Endothelial cell of umbilical vein (primary cell): ENCODE results near the gene HHATL. TPM values are rescaled to one million over a fixed set of nuclear protein-coding genes. Genes with fewer than 3 reads are reported as not detected.

ENCODE experiments used
- BruUV-seq: library from RNA; stranded (reverse); fragments of 400-500 nt; replicated peaks from 2 replicates; lab custom pipeline; 2021; lab: Mats Ljungman, UMichigan
- CTCF ChIA-PET: fragments of 300-600, 350-600 bp; sonication (Branson Sonifier 250); formaldehyde crosslinking; loops from one replicate; lab custom pipeline; 2021; ENCODE audit warnings: antibody characterized with exemption, inconsistent platforms; lab: Charles Lee
- POLR2A ChIA-PET: fragments of 300-600, 350-600 bp; sonication (Branson Sonifier 250); formaldehyde crosslinking; loops from one replicate; lab custom pipeline; 2021; ENCODE audit warnings: antibody characterized with exemption, inconsistent platforms; lab: Charles Lee
- DNase-seq: peaks from one replicate; pipeline ENCODE4 v3.0.0-alpha.2; 2011; ENCODE audit warnings: low read depth, low spot score
- FAIRE-seq: peaks from 2 replicates; lab custom pipeline; 2011; peaks lifted over from hg19 to GRCh38; lab: Jason Lieb, UNC
- H2AFZ ChIP-seq: 2 replicates; pipeline ENCODE4 v1.6.0; 2012; ENCODE audit warnings: low read depth, low read length, control low read depth, inconsistent platforms
- H3K27ac ChIP-seq: 2 replicates; pipeline ENCODE4 v1.5.1; 2011; ENCODE audit warnings: low read depth, mild to moderate bottlenecking, control low read depth, low read length, moderate library complexity; ENCODE audit not compliant: insufficient read depth
- H3K27me3 ChIP-seq, 2 experiments: 2 replicates each; pipeline versions ENCODE4 v1.6.0 to v1.6.1; 2011; ENCODE audit warnings: low read length in 2 of 2, mixed read lengths in 1 of 2; ENCODE audit not compliant: control insufficient read depth in 2 of 2, insufficient read depth in 2 of 2
- H3K36me3 ChIP-seq, 2 experiments: 2 replicates in 1 of 2; 3 replicates in 1 of 2; pipeline ENCODE4 v1.5.1; 2011; ENCODE audit warnings: low read length in 2 of 2, mild to moderate bottlenecking in 1 of 2, moderate library complexity in 1 of 2; ENCODE audit not compliant: control insufficient read depth in 2 of 2, insufficient read depth in 2 of 2; ENCODE audit errors: extremely low read depth in 1 of 2
- H3K4me1 ChIP-seq: 3 replicates; pipeline ENCODE4 v1.5.1; 2011; ENCODE audit warnings: mild to moderate bottlenecking, low read length; ENCODE audit not compliant: control insufficient read depth, insufficient read depth; ENCODE audit errors: extremely low read depth
- H3K4me2 ChIP-seq: 2 replicates; pipeline ENCODE4 v1.6.1; 2011; ENCODE audit warnings: low read length, control low read depth, mixed read lengths; ENCODE audit not compliant: insufficient read depth
- H3K4me3 ChIP-seq, 3 experiments: fragments of 200-600 bp in 1 of 3; sonication (generic), shearing (Covaris generic) in 1 of 3; replicated peaks in 1 of 3; 2 replicates each; pipeline ENCODE4 v1.5.1; 2011 to 2016; ENCODE audit warnings: control low read depth in 3 of 3, low read length in 3 of 3, mild to moderate bottlenecking in 2 of 3, inconsistent platforms in 1 of 3, low read depth in 1 of 3, moderate library complexity in 1 of 3; ENCODE audit not compliant: insufficient read depth in 1 of 3
- H3K79me2 ChIP-seq: 2 replicates; pipeline ENCODE4 v1.6.0; 2012; ENCODE audit warnings: low read length, inconsistent platforms; ENCODE audit not compliant: control insufficient read depth, insufficient read depth
- H3K9ac ChIP-seq: replicated peaks from 2 replicates; pipeline ENCODE3; 2011; ENCODE audit warnings: low read length, control low read depth; ENCODE audit not compliant: insufficient read depth; ENCODE audit errors: extremely low read depth
- H3K9me1 ChIP-seq: replicated peaks from 3 replicates; pipeline ENCODE4 v1.6.0; 2011; ENCODE audit warnings: mild to moderate bottlenecking, low read length; ENCODE audit not compliant: control insufficient read depth, insufficient read depth; ENCODE audit errors: extremely low read depth
- H3K9me3 ChIP-seq: replicated peaks from 2 replicates; pipeline ENCODE4 v1.5.1; 2012; ENCODE audit warnings: low read length, inconsistent platforms; ENCODE audit not compliant: control insufficient read depth, insufficient read depth
- H4K20me1 ChIP-seq: replicated peaks from 2 replicates; pipeline ENCODE3; 2011; ENCODE audit warnings: mild to moderate bottlenecking, low read length; ENCODE audit not compliant: control insufficient read depth, insufficient read depth; ENCODE audit errors: extremely low read depth
- EZH2 ChIP-seq: IDR thresholded peaks from 2 replicates; pipeline ENCODE4 v1.6.1; 2012; ENCODE audit warnings: borderline replicate concordance, low read depth, mild to moderate bottlenecking, moderate library complexity, low read length, inconsistent platforms; ENCODE audit not compliant: severe bottlenecking
- FOS ChIP-seq: IDR thresholded peaks from 2 replicates; pipeline ENCODE4 v1.6.1; 2011; ENCODE audit warnings: mild to moderate bottlenecking, low read length, moderate library complexity, borderline replicate concordance; ENCODE audit not compliant: insufficient read depth
- GATA2 ChIP-seq: IDR thresholded peaks from 2 replicates; pipeline ENCODE4 v1.7.0; 2011; ENCODE audit warnings: low read depth, mild to moderate bottlenecking, moderate library complexity, mixed read lengths, low read length; ENCODE audit not compliant: insufficient read length, insufficient read depth
- JUN ChIP-seq: IDR thresholded peaks from 2 replicates; pipeline ENCODE4 v1.6.1; 2011; ENCODE audit warnings: borderline replicate concordance, low read depth; ENCODE audit not compliant: insufficient read length, insufficient read depth
- MYC ChIP-seq: IDR thresholded peaks from one replicate; pipeline ENCODE4 v1.6.1; 2011; ENCODE audit warnings: mild to moderate bottlenecking, low read depth, low read length
- POLR2A ChIP-seq: IDR thresholded peaks from 2 replicates; pipeline ENCODE4 v1.6.1; 2012; ENCODE audit warnings: low read depth, mild to moderate bottlenecking, control low read depth, low read length
- POLR2AphosphoS5 ChIP-seq: IDR thresholded peaks from 2 replicates; pipeline ENCODE4 v1.6.1; 2012; ENCODE audit warnings: low read depth, mild to moderate bottlenecking, control low read depth, low read length, moderate library complexity; ENCODE audit not compliant: insufficient read depth
- dilution Hi-C: fragments of 300-500 bp; cut with MboI; formaldehyde crosslinking; loops from one replicate; pipeline ENCODE4 v1.15.0; 2019; ENCODE audit warnings: low sequenced_read_pairs; ENCODE audit not compliant: extremely low pct_ligation_motif_present
- intact Hi-C: fragments of 100-400 bp; cut with micrococcal nuclease; formaldehyde crosslinking; loops from one replicate; pipeline ENCODE4 v1.10.0; 2022
- polyA plus RNA-seq, 4 experiments: library from polyadenylated mRNA; depleted of rRNA in 3 of 4; stranded (reverse) in 3 of 4; unstranded in 1 of 4; fragments of >200 nt; gene quantifications; 2 replicates each; pipeline versions ENCODE4 v1.2.1 to v1.2.3, GENCODE V29; 2011 to 2012; ENCODE audit warnings: missing spikeins in 1 of 4
- total RNA-seq: library from RNA; stranded (reverse); gene quantifications from 2 replicates; pipeline ENCODE4 v1.2.3, GENCODE V29; 2021
- TF ChIP-seq, protein P1 (sequence below): IDR thresholded peaks from 2 replicates; pipeline ENCODE4 v1.6.1; 2011; ENCODE audit not compliant: insufficient read depth, insufficient read length
- TF ChIP-seq, protein P2 (sequence below), 2 donors: IDR thresholded peaks; 1 replicate in 1 of 2; 2 replicates in 1 of 2; pipeline ENCODE4 v1.5.1; 2011; ENCODE audit warnings: low read length in 2 of 2, mild to moderate bottlenecking in 2 of 2, moderate library complexity in 2 of 2, control low read depth in 1 of 2, inconsistent platforms in 1 of 2, low read depth in 1 of 2; ENCODE audit not compliant: insufficient read depth in 1 of 2; ENCODE audit errors: extremely low read depth in 1 of 2

Gene HHATL
- total and polyA plus RNA-seq, 2 donors (not counting 3 experiments of a cell fraction or from before 2014, with no cell fraction given), result not detected

DNA sequence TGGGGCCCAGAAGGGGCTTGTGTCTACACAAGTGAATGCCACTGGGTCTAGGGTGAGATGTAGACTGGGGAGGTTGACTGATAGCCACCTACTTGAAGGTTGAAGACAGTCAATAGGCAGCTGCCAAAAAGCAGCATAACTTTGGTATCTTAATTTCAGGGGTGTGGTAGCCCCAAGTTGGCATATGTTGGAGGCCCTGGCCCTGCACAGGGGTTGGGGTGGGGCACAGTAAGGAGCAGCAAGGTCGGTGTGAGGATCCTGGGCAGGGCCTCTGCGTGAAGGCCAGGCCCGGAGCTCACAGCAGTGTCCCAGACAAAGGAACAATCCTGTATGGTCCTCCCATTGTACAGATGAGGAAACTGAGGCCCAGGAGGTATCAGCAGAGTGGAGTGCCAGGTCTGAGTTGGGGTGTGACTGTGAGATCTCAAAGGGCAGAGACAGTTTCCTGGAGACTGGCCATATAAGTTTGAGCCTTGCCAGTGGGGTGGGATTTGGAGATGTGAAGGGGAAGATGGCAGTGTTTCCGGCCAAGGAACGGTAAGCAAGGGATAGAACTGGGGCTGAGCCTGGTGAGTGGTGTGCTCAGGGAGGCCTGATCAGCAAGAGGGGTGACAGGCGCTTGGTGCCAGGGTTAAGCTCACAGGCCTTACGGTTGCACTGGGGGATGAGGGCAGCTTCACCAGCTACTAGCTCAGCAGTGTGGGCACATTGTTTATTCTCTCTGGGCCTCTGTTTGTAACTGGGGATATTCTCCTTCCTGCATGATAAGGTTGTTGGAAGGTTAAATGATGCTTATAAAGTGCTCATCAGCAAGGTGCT lies 15.6 kb downstream of the HHATL start:
- Histone ChIP-seq H3K9me1 (no peaks in the 10 kb centered on the region), H3K4me2 (no peak overlapping the region), H3K27ac (no peak overlapping the region), H3K9me3 (no peaks in the 10 kb centered on the region), H3K9ac (no peak overlapping the region), H4K20me1 (no peaks in the 10 kb centered on the region), H3K36me3 (no peaks in the 10 kb centered on the region), H3K79me2 (no peaks in the 10 kb centered on the region), H3K27me3 (peaks cover 12 to 16% of the 10 kb centered on the region in 2 experiments), H3K4me3 (no peak overlapping the region), H2AFZ (no peak overlapping the region), H3K4me1 (no peaks in the 10 kb centered on the region)
- ChIA-PET POLR2A (no interaction called here), CTCF (interaction anchor here (1.2 kb wide), 1 partner anchor 10 kb away, joined by 4 read pairs; no protein-coding TSS in a partner anchor)
- FAIRE-seq, result no peak
- no peak for DNase-seq
- intact Hi-C loops, result no loop called here
- dilution Hi-C loops, result no loop called here
- no peak for TF ChIP-seq POLR2AphosphoS5
- TF ChIP-seq JUN, result no peak
- TF ChIP-seq FOS, result no peak
- TF ChIP-seq, protein P1, sequence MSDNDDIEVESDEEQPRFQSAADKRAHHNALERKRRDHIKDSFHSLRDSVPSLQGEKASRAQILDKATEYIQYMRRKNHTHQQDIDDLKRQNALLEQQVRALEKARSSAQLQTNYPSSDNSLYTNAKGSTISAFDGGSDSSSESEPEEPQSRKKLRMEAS, result no peak
- TF ChIP-seq GATA2, result no peak
- TF ChIP-seq EZH2, result no peak
- TF ChIP-seq, protein P2, sequence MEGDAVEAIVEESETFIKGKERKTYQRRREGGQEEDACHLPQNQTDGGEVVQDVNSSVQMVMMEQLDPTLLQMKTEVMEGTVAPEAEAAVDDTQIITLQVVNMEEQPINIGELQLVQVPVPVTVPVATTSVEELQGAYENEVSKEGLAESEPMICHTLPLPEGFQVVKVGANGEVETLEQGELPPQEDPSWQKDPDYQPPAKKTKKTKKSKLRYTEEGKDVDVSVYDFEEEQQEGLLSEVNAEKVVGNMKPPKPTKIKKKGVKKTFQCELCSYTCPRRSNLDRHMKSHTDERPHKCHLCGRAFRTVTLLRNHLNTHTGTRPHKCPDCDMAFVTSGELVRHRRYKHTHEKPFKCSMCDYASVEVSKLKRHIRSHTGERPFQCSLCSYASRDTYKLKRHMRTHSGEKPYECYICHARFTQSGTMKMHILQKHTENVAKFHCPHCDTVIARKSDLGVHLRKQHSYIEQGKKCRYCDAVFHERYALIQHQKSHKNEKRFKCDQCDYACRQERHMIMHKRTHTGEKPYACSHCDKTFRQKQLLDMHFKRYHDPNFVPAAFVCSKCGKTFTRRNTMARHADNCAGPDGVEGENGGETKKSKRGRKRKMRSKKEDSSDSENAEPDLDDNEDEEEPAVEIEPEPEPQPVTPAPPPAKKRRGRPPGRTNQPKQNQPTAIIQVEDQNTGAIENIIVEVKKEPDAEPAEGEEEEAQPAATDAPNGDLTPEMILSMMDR (IDR thresholded peaks at IDR 0.05; ENCODE audit: extremely low read depth in 1 of 2, insufficient read depth in 1 of 2, low read depth in 1 of 2, low read length in 2 of 2), result no peak
- TF ChIP-seq POLR2A, result no peak
- no peak for TF ChIP-seq MYC
- BruUV-seq, result no TSS peak
